ENCODE measurements around the gene PEPD. TPM values are rescaled to one million over a fixed set of nuclear protein-coding genes. Genes with fewer than 3 reads are reported as not detected.

Gene PEPD
- total RNA-seq, 2 donors from 2014 or later: 74.0 to 89.9 TPM

DNA sequence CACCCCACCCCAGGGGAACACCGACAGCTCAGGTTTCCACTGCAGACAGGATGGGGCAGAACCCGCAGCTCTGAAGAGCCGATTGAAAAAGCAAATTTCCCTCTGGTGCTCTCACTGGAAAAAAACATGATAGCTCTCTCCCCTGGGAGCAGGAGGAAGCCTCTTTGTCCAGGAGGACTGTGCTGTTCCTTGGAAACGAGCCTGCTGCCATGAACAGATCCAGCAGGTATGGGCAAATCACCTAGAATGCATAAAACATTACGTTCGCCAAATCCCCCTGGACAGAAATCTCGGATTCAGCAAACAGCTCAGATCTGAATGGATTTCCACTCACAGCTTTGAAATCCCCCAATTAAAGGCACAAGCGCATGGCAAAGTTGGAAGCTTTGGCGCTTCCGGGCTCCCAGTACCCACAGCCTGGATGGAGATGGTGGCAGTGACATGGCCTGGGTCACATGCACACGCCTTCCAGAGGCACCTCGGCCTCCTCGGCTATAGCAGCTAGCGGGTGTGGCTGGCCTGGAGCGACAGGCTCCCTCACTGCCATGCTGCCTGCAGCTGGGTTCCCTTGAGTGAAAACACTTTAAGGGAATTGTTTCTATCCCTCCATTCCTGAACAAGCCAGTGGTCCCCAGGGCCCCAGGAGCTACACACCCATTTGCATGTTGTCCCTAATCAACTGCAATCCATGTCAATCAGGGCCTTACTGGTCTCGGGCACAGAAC lies 89.0 kb downstream of the PEPD start:
- no peak for TF ChIP-seq POLR2A (IDR thresholded peaks at IDR 0.05)
- TF ChIP-seq, protein P1, sequence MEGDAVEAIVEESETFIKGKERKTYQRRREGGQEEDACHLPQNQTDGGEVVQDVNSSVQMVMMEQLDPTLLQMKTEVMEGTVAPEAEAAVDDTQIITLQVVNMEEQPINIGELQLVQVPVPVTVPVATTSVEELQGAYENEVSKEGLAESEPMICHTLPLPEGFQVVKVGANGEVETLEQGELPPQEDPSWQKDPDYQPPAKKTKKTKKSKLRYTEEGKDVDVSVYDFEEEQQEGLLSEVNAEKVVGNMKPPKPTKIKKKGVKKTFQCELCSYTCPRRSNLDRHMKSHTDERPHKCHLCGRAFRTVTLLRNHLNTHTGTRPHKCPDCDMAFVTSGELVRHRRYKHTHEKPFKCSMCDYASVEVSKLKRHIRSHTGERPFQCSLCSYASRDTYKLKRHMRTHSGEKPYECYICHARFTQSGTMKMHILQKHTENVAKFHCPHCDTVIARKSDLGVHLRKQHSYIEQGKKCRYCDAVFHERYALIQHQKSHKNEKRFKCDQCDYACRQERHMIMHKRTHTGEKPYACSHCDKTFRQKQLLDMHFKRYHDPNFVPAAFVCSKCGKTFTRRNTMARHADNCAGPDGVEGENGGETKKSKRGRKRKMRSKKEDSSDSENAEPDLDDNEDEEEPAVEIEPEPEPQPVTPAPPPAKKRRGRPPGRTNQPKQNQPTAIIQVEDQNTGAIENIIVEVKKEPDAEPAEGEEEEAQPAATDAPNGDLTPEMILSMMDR (IDR thresholded peaks at IDR 0.05): no peak
- DNase-seq (ENCODE audit: low spot score): no peak
- Histone ChIP-seq H3K9me3 (no peaks in the 10 kb centered on the region), H3K4me1 (replicated peaks) (peaks cover 13% of the 10 kb centered on the region), H3K27me3 (replicated peaks; ENCODE audit: insufficient read depth) (no peaks in the 10 kb centered on the region), H3K36me3 (no peaks in the 10 kb centered on the region), H3K4me3 (no peak overlapping the region), H3K27ac (no peak overlapping the region)
- 36% methylated on average over 16 of the region's 16 CpGs for WGBS
- intact Hi-C loops (cut with DNase I): no loop called here

- no peak for TF ChIP-seq POLR2A (IDR thresholded peaks at IDR 0.05)
- intact Hi-C loops (cut with DNase I): no loop called here
- Histone ChIP-seq H3K27ac (no peak overlapping the region), H3K4me3 (no peak overlapping the region), H3K36me3 (no peaks in the 10 kb centered on the region), H3K4me1 (replicated peaks) (peaks cover 13% of the 10 kb centered on the region), H3K27me3 (replicated peaks; ENCODE audit: insufficient read depth) (no peaks in the 10 kb centered on the region), H3K9me3 (no peaks in the 10 kb centered on the region)
- DNase-seq (ENCODE audit: low spot score): no peak
- WGBS: 7% methylated on average over 5 of the region's 5 CpGs
Observed at GRCh38 chr19:33432015-33432414, 89.6 kb downstream of the PEPD start.

DNA sequence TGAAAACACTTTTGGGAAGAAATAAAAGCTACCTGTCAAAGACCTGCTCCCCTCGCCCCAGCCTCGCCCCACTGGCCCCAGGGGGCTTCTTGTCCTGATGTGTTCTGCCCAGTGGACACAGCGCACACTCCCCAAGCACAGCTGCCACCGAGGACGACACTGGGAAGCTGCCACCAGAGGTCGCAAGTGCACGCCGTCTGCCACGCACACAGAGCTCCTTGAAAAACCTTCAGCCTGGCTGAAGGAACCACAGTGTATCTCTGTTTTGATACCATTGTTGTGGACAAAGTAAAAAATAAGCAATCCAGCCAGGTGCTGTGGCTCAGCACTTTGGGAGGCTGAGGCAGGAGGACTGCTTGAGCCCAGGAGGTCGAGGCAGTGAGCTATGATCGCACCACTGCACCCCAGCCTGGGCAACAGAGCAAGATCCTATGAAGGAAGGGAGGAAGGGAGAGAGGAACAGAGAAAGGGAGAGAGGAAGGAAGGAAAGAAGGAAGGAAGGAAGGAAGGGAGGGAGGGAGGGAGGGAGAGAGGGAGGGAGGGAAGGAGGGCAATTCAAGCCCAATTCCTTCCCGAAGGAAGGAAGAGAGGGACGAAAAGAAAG lies 90.8 kb downstream of the PEPD start:
- peak; percentile 69 for DNase-seq (ENCODE audit: low spot score)
- no peaks in the 10 kb centered on the region for H3K27me3 ChIP-seq (replicated peaks; ENCODE audit: insufficient read depth)
- 30% methylated on average over 13 of the region's 13 CpGs for WGBS
- H3K4me3 ChIP-seq: no peak overlapping the region
- no peaks in the 10 kb centered on the region for H3K9me3 ChIP-seq
- H3K4me1 ChIP-seq (replicated peaks): peaks cover 13% of the 10 kb centered on the region
- no peak for TF ChIP-seq POLR2A (IDR thresholded peaks at IDR 0.05)
- TF ChIP-seq, protein P1 (IDR thresholded peaks at IDR 0.05): peak; percentile 58 to 83 (median 80)
- intact Hi-C loops (cut with DNase I): loop anchor here (1.0 kb wide), 1 partner anchor 341 kb away; no protein-coding TSS in a partner anchor
- no peak overlapping the region for H3K27ac ChIP-seq
- H3K36me3 ChIP-seq: no peaks in the 10 kb centered on the region

- 68% methylated on average over 17 of the region's 17 CpGs for WGBS
- no peak overlapping the region for H3K4me3 ChIP-seq
- H3K36me3 ChIP-seq: no peaks in the 10 kb centered on the region
- intact Hi-C loops (cut with DNase I): loop anchor here (1.0 kb wide), 1 partner anchor 341 kb away; no protein-coding TSS in a partner anchor
- no peaks in the 10 kb centered on the region for H3K9me3 ChIP-seq
- no peak for DNase-seq (ENCODE audit: low spot score)
- H3K4me1 ChIP-seq (replicated peaks): peaks cover 13% of the 10 kb centered on the region
- H3K27me3 ChIP-seq (replicated peaks; ENCODE audit: insufficient read depth): no peaks in the 10 kb centered on the region
- TF ChIP-seq, protein P1 (IDR thresholded peaks at IDR 0.05): no peak
- TF ChIP-seq POLR2AphosphoS5 (IDR thresholded peaks at IDR 0.05): no peak
- no peak for TF ChIP-seq POLR2A (IDR thresholded peaks at IDR 0.05)
- H3K27ac ChIP-seq: no peak overlapping the region
Observed at GRCh38 chr19:33429891-33430673, 91.5 kb downstream of the PEPD start.

DNA sequence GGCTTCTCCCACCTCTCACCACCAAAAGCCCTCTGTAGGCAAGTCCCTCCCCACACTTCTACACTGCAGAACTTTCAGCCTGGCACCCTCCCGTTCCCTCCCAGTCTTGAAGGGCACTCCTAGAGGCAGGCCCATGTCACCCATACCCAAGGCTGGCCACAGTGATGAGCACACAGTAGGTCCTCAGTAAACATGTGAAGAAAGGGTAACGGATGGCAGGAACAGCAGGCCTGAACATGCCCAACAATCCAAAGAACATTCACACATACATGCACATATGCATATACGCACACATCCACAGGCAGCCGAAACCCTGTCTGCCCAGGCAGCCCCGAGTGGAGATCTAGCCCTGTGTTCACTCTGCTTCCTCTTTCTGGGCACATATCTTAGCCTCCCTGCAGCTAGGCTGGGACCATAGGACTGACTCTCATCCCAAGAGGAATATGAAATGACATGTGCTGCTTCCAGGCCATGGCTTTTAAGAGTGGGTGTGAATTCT lies 92.9 kb downstream of the PEPD start:
- no peak overlapping the region for H3K4me3 ChIP-seq
- H3K9me3 ChIP-seq: no peaks in the 10 kb centered on the region
- WGBS: 87% methylated on average over 5 of the region's 5 CpGs
- H3K4me1 ChIP-seq (replicated peaks): peaks cover 13% of the 10 kb centered on the region
- no peaks in the 10 kb centered on the region for H3K36me3 ChIP-seq
- no peaks in the 10 kb centered on the region for H3K27me3 ChIP-seq (replicated peaks; ENCODE audit: insufficient read depth)
- DNase-seq (ENCODE audit: low spot score): no peak
- no peak overlapping the region for H3K27ac ChIP-seq
- no peak for TF ChIP-seq POLR2A (IDR thresholded peaks at IDR 0.05)
- no peak for TF ChIP-seq POLR2AphosphoS5 (IDR thresholded peaks at IDR 0.05)
- TF ChIP-seq, protein P1 (IDR thresholded peaks at IDR 0.05): no peak
- intact Hi-C loops (cut with DNase I): no loop called here
